Colon (tissue), 2 donors: Measurements from ENCODE around the gene PRSS48.
"Not testable (repeated sequence)": the region's sequence is repeated elsewhere in the genome, so short reads cannot be mapped to it uniquely, and the experiment has no call there.

Experiments
- FAIRE-seq: peaks from 2 replicates; lab custom pipeline; 2012; peaks lifted over from hg19 to GRCh38; lab: Jason Lieb, UNC
- donor health status: control.
- donor health status: control.

Gene PRSS48

GRCh38 chr4:151263455-151263854 is 13.5 kb upstream of the PRSS48 start:
- FAIRE-seq: no peak

- no peak for FAIRE-seq
Observed at GRCh38 chr4:151266497-151266896, 10.5 kb upstream of the PRSS48 start.

GRCh38 chr4:151267104-151267503 is 9.9 kb upstream of the PRSS48 start:
- no peak for FAIRE-seq

- FAIRE-seq: no peak
Observed at GRCh38 chr4:151267822-151268535, 9.0 kb upstream of the PRSS48 start.

GRCh38 chr4:151268905-151269304 is 8.1 kb upstream of the PRSS48 start:
- not testable (repeated sequence) for FAIRE-seq

- FAIRE-seq: no peak
Observed at GRCh38 chr4:151284534-151285245, 7.7 kb downstream of the PRSS48 start.

GRCh38 chr4:151287409-151287808 is 10.4 kb downstream of the PRSS48 start:
- no peak for FAIRE-seq

GRCh38 chr4:151291485-151291884 is 14.5 kb downstream of the PRSS48 start:
- FAIRE-seq: no peak

- FAIRE-seq: no peak
Observed at GRCh38 chr4:151292038-151292437, 15.1 kb downstream of the PRSS48 start.

- no peak for FAIRE-seq
Observed at GRCh38 chr4:151294833-151295496, 18.0 kb downstream of the PRSS48 start.

- FAIRE-seq: no peak
Observed at GRCh38 chr4:151296227-151296626, 19.3 kb downstream of the PRSS48 start.

- no peak for FAIRE-seq
Observed at GRCh38 chr4:151297170-151297569, 20.2 kb downstream of the PRSS48 start.

GRCh38 chr4:151302432-151302831 is 25.5 kb downstream of the PRSS48 start:
- no peak for FAIRE-seq

GRCh38 chr4:151304226-151304625 is 27.3 kb downstream of the PRSS48 start:
- no peak for FAIRE-seq

- FAIRE-seq: no peak
Observed at GRCh38 chr4:151304755-151305154, 27.8 kb downstream of the PRSS48 start.

- no peak for FAIRE-seq
Observed at GRCh38 chr4:151310124-151310728, 33.3 kb downstream of the PRSS48 start.

GRCh38 chr4:151313306-151314009 is 36.5 kb downstream of the PRSS48 start:
- no peak for FAIRE-seq

GRCh38 chr4:151314010-151314355 is 37.0 kb downstream of the PRSS48 start:
- no peak for FAIRE-seq

- no peak for FAIRE-seq
Observed at GRCh38 chr4:151314479-151314878, 37.5 kb downstream of the PRSS48 start.

- no peak for FAIRE-seq
Observed at GRCh38 chr4:151315212-151315886, 38.4 kb downstream of the PRSS48 start.

GRCh38 chr4:151316645-151317044 is 39.7 kb downstream of the PRSS48 start:
- no peak for FAIRE-seq
